HG03135 (cell line): ENCODE data around the gene TUT4.

Experiments used
- ATAC-seq: cut with Tn5 transposase; IDR thresholded peaks from one replicate; pipeline ENCODE4 v1.9.1; 2021; ENCODE audit warnings: mild to moderate bottlenecking, moderate library complexity; ENCODE audit not compliant: unreplicated experiment

The TUT4 gene

DNA sequence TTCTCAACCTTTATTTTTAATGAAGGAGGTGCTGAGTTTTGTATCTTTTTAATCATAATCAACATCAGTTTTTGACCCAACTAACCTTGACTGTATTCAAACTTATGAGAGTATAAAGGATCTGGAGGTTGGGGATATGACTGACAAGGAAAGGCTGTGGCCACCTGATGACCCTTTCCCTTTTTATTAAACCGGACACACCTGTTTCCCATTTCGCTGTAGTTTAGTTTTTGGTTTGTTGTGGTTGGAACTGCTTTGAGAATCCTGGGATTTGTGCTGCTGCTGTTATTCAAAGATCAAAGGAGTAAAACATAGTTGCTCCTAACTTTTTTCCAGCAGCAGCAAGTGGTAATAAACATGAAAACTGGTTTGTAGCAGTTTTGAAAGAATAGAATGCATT, 136.1 kb downstream of the TUT4 start:
- ATAC-seq, result no peak

DNA sequence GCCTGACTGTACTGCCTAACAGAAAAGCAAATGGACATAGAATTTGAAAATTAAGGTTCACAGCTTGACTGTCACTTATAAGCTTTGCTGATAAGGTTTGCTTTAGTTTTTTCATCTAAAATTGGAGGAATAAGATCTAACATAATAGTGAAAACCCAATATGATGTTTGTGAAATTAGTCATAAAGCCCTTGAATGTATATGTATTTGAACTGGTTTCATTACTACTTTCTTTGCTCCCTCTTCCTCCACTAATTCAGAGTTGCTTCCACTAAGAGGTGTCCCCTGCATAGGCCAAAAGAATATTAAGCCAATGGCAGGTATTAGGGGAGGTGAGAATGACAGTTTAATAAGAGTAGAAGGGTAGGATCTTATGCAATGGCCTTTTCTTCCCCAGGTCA, 137.9 kb downstream of the TUT4 start:
- ATAC-seq, result no peak

- ATAC-seq, result no peak
Observed at GRCh38 chr1:52413410-52413989, 139.4 kb downstream of the TUT4 start.

DNA sequence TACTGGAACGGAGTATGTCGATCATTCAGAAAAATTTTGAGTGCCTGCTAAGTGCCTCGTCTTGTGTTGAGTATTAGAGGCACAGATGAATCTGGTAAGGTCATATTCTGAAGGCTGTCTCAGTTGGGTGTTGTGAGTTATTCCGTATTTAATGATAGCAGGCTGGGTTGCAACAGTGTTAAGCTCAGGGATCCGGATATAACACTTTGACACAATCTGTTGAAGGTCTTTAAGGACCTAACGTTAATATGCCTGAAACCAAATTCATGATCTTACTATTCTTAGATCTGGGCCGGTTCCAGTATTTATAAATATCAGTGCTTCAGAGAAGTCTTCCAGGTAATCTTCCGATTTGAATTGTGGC, 147.9 kb downstream of the TUT4 start:
- no peak for ATAC-seq

- peak; percentile 94 for ATAC-seq
Observed at GRCh38 chr1:52404116-52404974, 148.5 kb downstream of the TUT4 start, which contains the start of the genes ORC1 and PRPF38A. Gene ORC1 (minus strand): TSS chr1:52404423. CDS start chr1:52402223, 2,200 bp downstream. Gene PRPF38A (plus strand): TSS chr1:52404602. CDS start chr1:52404750, 148 bp downstream.

GRCh38 chr1:52403566-52404115, 149.3 kb downstream of the TUT4 start:
- peak; percentile 39 for ATAC-seq

GRCh38 chr1:52402860-52403240, 150.0 kb downstream of the TUT4 start:
- no peak for ATAC-seq

DNA sequence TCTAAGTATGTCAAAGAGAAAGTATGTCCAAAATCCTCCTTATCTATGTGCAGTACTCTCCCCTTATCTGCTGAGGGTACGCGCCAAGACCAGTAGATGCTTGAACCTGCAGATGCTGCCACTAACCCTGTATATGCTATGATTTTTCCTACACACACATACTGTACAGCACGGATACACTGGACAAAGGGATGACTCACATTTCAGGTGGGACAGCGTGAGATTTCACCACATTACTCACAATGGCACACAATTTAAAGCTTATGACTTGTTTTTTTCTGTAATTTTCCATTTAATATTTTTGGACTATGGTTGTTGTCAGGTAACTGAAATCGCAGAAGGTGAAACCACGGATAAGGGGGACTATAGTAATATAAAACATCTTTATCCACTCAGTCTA, 152.8 kb downstream of the TUT4 start:
- no peak for ATAC-seq

DNA sequence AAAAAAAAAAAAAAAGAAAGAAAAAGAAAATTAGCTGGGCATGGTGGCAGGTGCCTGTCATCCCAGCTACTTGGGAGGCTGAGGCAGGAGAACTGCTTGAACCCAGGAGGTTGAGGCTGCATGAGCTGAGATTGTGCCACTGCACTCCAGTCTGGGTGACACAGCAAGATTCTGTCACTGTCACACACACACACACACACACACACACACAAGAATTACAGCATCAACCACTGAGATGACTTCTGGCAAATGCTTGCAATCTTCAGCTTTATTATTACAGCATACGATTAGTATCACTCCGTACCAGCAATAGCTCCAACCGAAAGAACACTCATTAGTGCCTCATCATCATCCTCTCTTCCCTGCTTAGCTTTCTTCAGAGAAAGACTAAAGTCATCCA, 153.3 kb downstream of the TUT4 start:
- no peak for ATAC-seq

- ATAC-seq, result no peak
Observed at GRCh38 chr1:52393174-52393573, 159.7 kb downstream of the TUT4 start.

DNA sequence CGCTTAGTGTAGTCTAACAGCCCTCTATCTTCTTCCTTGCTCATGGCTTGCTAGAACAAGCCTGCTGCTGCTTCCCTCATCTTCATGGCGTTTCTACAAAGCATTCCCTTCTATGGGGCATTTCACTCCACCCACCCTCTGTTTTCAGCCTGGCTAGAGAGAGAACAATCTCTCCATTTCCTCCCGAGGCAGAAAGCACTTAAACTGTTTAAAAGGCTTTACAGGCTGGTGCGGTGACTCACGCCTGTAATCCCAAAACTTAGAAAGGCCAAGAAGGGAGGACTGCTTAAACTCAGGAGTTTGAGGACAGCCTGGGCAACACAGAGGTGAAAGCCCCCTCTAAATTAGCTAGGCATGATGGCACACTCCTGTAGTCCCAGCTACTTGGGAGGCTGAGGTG, 166.4 kb downstream of the TUT4 start:
- ATAC-seq, result no peak

GRCh38 chr1:52385376-52385775, 167.5 kb downstream of the TUT4 start:
- ATAC-seq, result no peak
